Activated T-helper 2 cell treated with anti-CD3 and anti-CD28 coated beads, Interferon-gamma antibody, Interleukin-2, Interleukin-4, amounts not matched to agents 10 μg/mL and 5 μg/mL and 100 μg/mL, durations not matched to agents 14 hours and 24 hours and 36 hours (primary cell): Measurements from ENCODE around the gene RNF126. TPM values are rescaled to one million over a fixed set of nuclear protein-coding genes. Genes with fewer than 3 reads are reported as not detected.
"Not testable (repeated sequence)": the region's sequence is repeated elsewhere in the genome, so short reads cannot be mapped to it uniquely, and the experiment has no call there.

Experiments
- DNase-seq: peaks from one replicate; pipeline ENCODE4 v3.0.0; 2021; ENCODE audit warnings: low spot score
- H3K27ac Mint-ChIP-seq: one replicate; pipeline ENCODE4 v1.8.0; 2021; ENCODE audit warnings: mixed read lengths
- H3K27me3 Mint-ChIP-seq: one replicate; pipeline ENCODE4 v1.8.0; 2021; ENCODE audit warnings: low read depth, mixed read lengths
- H3K36me3 Mint-ChIP-seq: one replicate; pipeline ENCODE4 v1.8.0; 2021; ENCODE audit warnings: low read depth, mixed read lengths
- H3K4me1 Mint-ChIP-seq: one replicate; pipeline ENCODE4 v1.8.0; 2021; ENCODE audit warnings: low read depth, mixed read lengths
- H3K4me3 Mint-ChIP-seq: one replicate; pipeline ENCODE4 v1.8.0; 2021; ENCODE audit warnings: low read depth, mild to moderate bottlenecking, moderate library complexity, mixed read lengths
- H3K9me3 Mint-ChIP-seq: one replicate; pipeline ENCODE4 v1.8.0; 2021; ENCODE audit warnings: mixed read lengths
- intact Hi-C: fragments of 100-400 bp; cut with micrococcal nuclease; formaldehyde crosslinking; loops from one replicate; pipeline ENCODE4 v1.15.1; 2023
- total RNA-seq: library from RNA; stranded (reverse); gene quantifications from 2 replicates; pipeline ENCODE4 v1.2.3, GENCODE V29; 2022

The RNF126 gene
- 83.2 and 89.4 TPM in 2 replicates for total RNA-seq

GRCh38 chr19:662962-663681 is at the start of gene RNF126:
RNF126 (minus strand) TSS chr19:663214; CDS start chr19:663121, 93 bp downstream.
- Mint-ChIP-seq H3K27ac (peak within 1 kb of the TSS; percentile 92), H3K36me3 (peaks cover 18% of the 10 kb centered on the region), H3K9me3 (no peaks in the 10 kb centered on the region), H3K4me1 (peaks cover 14% of the 10 kb centered on the region), H3K4me3 (peak within 1 kb of the TSS; percentile 97), H3K27me3 (no peaks in the 10 kb centered on the region)
- DNase-seq = peak; percentile 84
- intact Hi-C loops = loop anchor here (1.0 to 10.0 kb wide), 4 partner anchors 17 to 262 kb away; partner anchors contain the start of genes ARID3A, POLRMT and PTBP1

GRCh38 chr19:711254-711653 is 48.2 kb upstream of the RNF126 start:
- no peak overlapping the region for H3K4me3 Mint-ChIP-seq
- H3K27ac Mint-ChIP-seq = no peak overlapping the region
- H3K36me3 Mint-ChIP-seq = no peaks in the 10 kb centered on the region
- intact Hi-C loops = no loop called here
- no peaks in the 10 kb centered on the region for H3K4me1 Mint-ChIP-seq
- H3K27me3 Mint-ChIP-seq = peaks cover 27% of the 10 kb centered on the region
- peaks cover 8% of the 10 kb centered on the region for H3K9me3 Mint-ChIP-seq
- no peak for DNase-seq

DNA sequence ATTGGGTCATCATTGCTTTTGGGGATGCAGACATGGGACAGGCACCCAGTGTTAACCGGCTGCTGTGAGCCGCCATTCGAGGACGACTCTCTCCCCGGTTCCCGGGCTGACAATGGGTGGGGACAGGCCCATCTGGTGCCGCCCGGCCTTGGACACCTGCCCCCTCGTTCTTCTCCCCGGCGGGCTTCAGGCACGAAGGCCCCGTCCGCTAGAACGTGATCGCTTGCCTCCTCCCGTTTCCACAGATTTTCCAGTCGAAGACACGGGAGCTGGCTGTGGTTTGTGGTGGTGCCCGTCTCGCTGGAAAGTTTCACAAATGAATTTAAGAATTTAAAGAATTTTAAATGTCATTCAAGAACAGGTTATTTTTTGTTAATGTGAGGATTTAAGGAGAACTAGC is 47.8 kb upstream of the RNF126 start:
- Mint-ChIP-seq H3K9me3 (peaks cover 5% of the 10 kb centered on the region), H3K4me3 (no peak overlapping the region)

GRCh38 chr19:709965-710571 is 47.1 kb upstream of the RNF126 start:
- H3K4me3 Mint-ChIP-seq = no peak overlapping the region
- H3K4me1 Mint-ChIP-seq = no peaks in the 10 kb centered on the region
- DNase-seq = no peak
- intact Hi-C loops = no loop called here
- peaks cover 26% of the 10 kb centered on the region for H3K27me3 Mint-ChIP-seq
- no peak overlapping the region for H3K27ac Mint-ChIP-seq
- no peaks in the 10 kb centered on the region for H3K36me3 Mint-ChIP-seq
- H3K9me3 Mint-ChIP-seq = no peaks in the 10 kb centered on the region

More for the DNA sequence above, 47.8 kb upstream of the RNF126 start:
- no peak for DNase-seq
- Mint-ChIP-seq H3K4me1 (no peaks in the 10 kb centered on the region), H3K36me3 (no peaks in the 10 kb centered on the region), H3K27ac (no peak overlapping the region), H3K27me3 (peaks cover 27% of the 10 kb centered on the region)
- intact Hi-C loops = no loop called here

DNA sequence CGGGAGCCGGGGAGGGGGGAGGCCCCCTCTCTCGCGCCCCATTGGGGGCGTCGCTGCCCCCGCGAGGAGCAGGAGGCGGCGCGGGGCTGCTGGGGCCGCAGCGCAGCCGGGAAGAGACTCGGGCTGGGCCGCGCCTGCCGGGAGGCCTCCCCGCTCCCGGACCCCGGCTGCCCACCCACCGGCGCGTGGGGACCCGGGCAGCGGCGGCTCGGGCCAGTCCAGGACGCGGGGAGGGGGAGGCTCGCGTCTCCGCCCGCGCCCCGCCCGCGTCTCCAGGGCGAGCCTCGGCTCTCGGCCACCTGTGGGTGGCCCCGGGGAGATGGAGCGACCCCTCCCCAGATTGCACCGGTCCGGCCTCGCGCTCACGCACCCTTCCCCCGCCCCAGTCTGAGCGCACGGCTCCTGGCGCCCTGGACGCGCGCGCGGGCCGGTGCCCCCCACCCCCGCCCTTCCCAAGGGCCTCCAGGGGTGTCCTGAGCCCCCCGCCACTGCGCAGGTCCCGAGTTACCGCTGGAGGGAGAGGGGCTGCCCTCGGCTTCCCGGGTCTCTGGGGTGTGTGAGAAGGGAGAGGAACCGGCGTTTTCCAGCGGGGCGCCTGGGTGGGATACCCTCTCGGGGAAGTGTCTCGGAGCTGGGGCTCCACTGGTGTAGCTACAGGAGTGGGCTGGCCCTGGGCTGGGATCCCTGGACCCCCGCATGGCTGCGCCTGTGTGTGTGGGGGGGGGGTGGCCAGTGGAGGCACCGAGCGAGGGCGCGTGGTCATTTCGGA is 46.4 kb upstream of the RNF126 start:
- no peak for DNase-seq
- intact Hi-C loops = no loop called here
- Mint-ChIP-seq H3K27me3 (peaks cover 26% of the 10 kb centered on the region), H3K27ac (no peak overlapping the region), H3K4me3 (no peak overlapping the region), H3K36me3 (no peaks in the 10 kb centered on the region), H3K9me3 (no peaks in the 10 kb centered on the region), H3K4me1 (no peaks in the 10 kb centered on the region)

- no peak for DNase-seq
- Mint-ChIP-seq H3K4me1 (no peaks in the 10 kb centered on the region), H3K4me3 (no peak within 1 kb of the TSS), H3K36me3 (no peaks in the 10 kb centered on the region), H3K9me3 (no peaks in the 10 kb centered on the region), H3K27ac (no peak within 1 kb of the TSS), H3K27me3 (peaks cover 26% of the 10 kb centered on the region)
- intact Hi-C loops = no loop called here
Observed at GRCh38 chr19:708154-709143, 45.4 kb upstream of the RNF126 start, which contains the start of gene PALM. PALM (plus strand) TSS chr19:708935; CDS start chr19:709147, 212 bp downstream.

DNA sequence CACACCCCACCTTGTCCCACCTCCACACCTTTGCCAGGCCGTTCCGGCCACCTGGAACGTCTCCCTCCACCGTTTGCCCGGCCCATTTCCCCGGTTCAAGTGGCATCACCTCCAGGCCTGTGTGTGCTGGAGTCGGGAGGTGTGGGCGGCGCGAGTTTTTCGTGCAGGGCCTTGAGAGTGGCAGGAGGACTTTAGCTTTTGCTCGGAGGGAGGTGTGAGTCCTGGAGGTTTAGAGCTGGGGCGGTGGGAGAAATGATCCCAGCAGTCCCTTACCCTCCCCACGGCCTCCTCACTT is 41.4 kb upstream of the RNF126 start:
- no peaks in the 10 kb centered on the region for H3K36me3 Mint-ChIP-seq
- H3K4me1 Mint-ChIP-seq = peaks cover 2% of the 10 kb centered on the region
- H3K4me3 Mint-ChIP-seq = no peak overlapping the region
- DNase-seq = no peak
- H3K9me3 Mint-ChIP-seq = no peaks in the 10 kb centered on the region
- intact Hi-C loops = loop anchor here (2.0 kb wide), 1 partner anchor 40 kb away; no protein-coding TSS in a partner anchor
- H3K27ac Mint-ChIP-seq = no peak overlapping the region
- H3K27me3 Mint-ChIP-seq = peaks cover 18% of the 10 kb centered on the region

- DNase-seq = peak; percentile 61
- Mint-ChIP-seq H3K4me3 (no peak overlapping the region), H3K9me3 (no peaks in the 10 kb centered on the region), H3K27me3 (peaks cover 18% of the 10 kb centered on the region), H3K27ac (no peak overlapping the region), H3K36me3 (no peaks in the 10 kb centered on the region), H3K4me1 (peaks cover 2% of the 10 kb centered on the region)
- intact Hi-C loops = loop anchor here (2.0 kb wide), 1 partner anchor 39 kb away; no protein-coding TSS in a partner anchor
Observed at GRCh38 chr19:703651-704446, 40.8 kb upstream of the RNF126 start.

DNA sequence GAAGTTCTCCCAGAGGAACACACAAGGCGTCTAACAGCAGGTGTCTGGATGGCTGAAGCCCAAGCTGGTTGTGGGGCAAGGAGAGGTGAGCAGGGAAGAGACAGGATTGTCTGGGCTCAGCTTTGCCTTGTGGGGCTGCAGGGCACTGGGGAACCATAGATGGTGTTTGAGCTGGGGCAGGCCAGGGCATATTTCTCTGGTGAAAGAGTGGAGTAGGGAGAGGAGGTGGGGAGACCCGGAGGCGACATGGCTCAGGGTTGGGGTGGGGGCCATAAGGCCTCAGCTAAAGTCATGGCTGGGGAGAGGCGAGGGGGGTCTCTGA is 40.3 kb upstream of the RNF126 start:
- peaks cover 2% of the 10 kb centered on the region for H3K4me1 Mint-ChIP-seq
- intact Hi-C loops = no loop called here
- H3K36me3 Mint-ChIP-seq = no peaks in the 10 kb centered on the region
- peaks cover 18% of the 10 kb centered on the region for H3K27me3 Mint-ChIP-seq
- no peak for DNase-seq
- no peak overlapping the region for H3K27ac Mint-ChIP-seq
- H3K4me3 Mint-ChIP-seq = peak overlapping the region; percentile 11
- no peaks in the 10 kb centered on the region for H3K9me3 Mint-ChIP-seq

GRCh38 chr19:702847-703246 is 39.8 kb upstream of the RNF126 start:
- peaks cover 14% of the 10 kb centered on the region for H3K27me3 Mint-ChIP-seq
- H3K27ac Mint-ChIP-seq, intact Hi-C loops, H3K4me1 Mint-ChIP-seq, H3K36me3 Mint-ChIP-seq, H3K9me3 Mint-ChIP-seq, DNase-seq: not testable (repeated sequence)
- H3K4me3 Mint-ChIP-seq = peak overlapping the region; percentile 11

DNA sequence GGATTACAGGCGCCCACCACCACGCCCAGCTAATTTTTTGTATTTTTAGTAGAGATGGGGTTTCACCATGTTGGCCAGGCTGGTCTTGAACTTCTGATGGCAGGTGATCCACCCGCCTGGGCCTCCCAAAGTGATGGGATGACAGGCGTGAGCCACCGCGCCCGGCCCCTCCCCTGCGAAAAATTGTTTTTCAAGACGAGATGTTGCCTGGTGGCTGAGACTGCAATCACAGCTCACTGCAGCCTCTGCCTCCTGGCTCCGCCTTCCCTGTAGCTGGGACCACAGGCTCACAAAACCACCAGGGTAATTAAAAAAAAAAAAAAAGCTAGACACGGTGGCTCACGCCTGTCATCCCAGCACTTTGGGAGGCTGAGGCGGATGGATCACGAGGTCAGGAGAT is 36.9 kb upstream of the RNF126 start:
- H3K36me3 Mint-ChIP-seq, DNase-seq, H3K27ac Mint-ChIP-seq, H3K27me3 Mint-ChIP-seq, H3K4me1 Mint-ChIP-seq, H3K4me3 Mint-ChIP-seq, H3K9me3 Mint-ChIP-seq, intact Hi-C loops: not testable (repeated sequence)

GRCh38 chr19:698529-698928 is 35.5 kb upstream of the RNF126 start:
- H3K4me3 Mint-ChIP-seq, H3K36me3 Mint-ChIP-seq, H3K4me1 Mint-ChIP-seq, intact Hi-C loops, H3K9me3 Mint-ChIP-seq, H3K27me3 Mint-ChIP-seq, DNase-seq, H3K27ac Mint-ChIP-seq: not testable (repeated sequence)
